A549 (cell line): ENCODE measurements around the gene RPL9.
"Not testable (repeated sequence)": the region's sequence is repeated elsewhere in the genome, so short reads cannot be mapped to it uniquely, and the experiment has no call there.

Experiments used
- CTCF ChIP-seq: fragments of >200 bp; sonication (Bioruptor Twin); formaldehyde crosslinking; IDR thresholded peaks from 3 replicates; pipeline ENCODE4 v1.5.1; 2016
- EHF ChIP-seq: fragments of 250-450 bp; sonication (Bioruptor Pico); IDR thresholded peaks from 2 replicates; pipeline ENCODE4 v1.5.0; 2020; ENCODE audit warnings: mild to moderate bottlenecking
- JUNB ChIP-seq: fragments of >200 bp; sonication (Bioruptor Twin); formaldehyde crosslinking; IDR thresholded peaks from 2 replicates; pipeline ENCODE4 v1.6.1; 2016

- not testable (repeated sequence) for TF ChIP-seq JUNB, EHF, CTCF
Measured at GRCh38 chr4:39458161-39458504, 589 bp downstream of the RPL9 start.
